GM21576 (cell line): Measurements from ENCODE around the gene CD44.

ENCODE experiments used
- ATAC-seq: cut with Tn5 transposase; IDR thresholded peaks from one replicate; pipeline ENCODE4 v1.9.1; 2021; ENCODE audit warnings: mild to moderate bottlenecking, moderate library complexity; ENCODE audit not compliant: unreplicated experiment

The CD44 gene

GRCh38 chr11:35155677-35156076 is 16.7 kb downstream of the CD44 start:
- ATAC-seq = no peak

- no peak for ATAC-seq
Observed at GRCh38 chr11:35157814-35158700, 19.1 kb downstream of the CD44 start.

GRCh38 chr11:35158701-35159510 is 19.9 kb downstream of the CD44 start:
- no peak for ATAC-seq

- no peak for ATAC-seq
Observed at GRCh38 chr11:35160246-35160824, 21.4 kb downstream of the CD44 start.

GRCh38 chr11:35160902-35161597 is 22.1 kb downstream of the CD44 start:
- ATAC-seq = no peak

- ATAC-seq = no peak
Observed at GRCh38 chr11:35162745-35163144, 23.8 kb downstream of the CD44 start.

GRCh38 chr11:35163209-35163608 is 24.2 kb downstream of the CD44 start:
- no peak for ATAC-seq

GRCh38 chr11:35163702-35164496 is 24.9 kb downstream of the CD44 start:
- ATAC-seq = peak; percentile 36

- no peak for ATAC-seq
Observed at GRCh38 chr11:35165030-35165422, 26.1 kb downstream of the CD44 start.

GRCh38 chr11:35165423-35166368 is 26.7 kb downstream of the CD44 start:
- peak; percentile 76 for ATAC-seq

- peak; percentile 2 for ATAC-seq
Observed at GRCh38 chr11:35166369-35167360, 27.7 kb downstream of the CD44 start.

- no peak for ATAC-seq
Observed at GRCh38 chr11:35167426-35167954, 28.5 kb downstream of the CD44 start.

GRCh38 chr11:35168671-35169070 is 29.7 kb downstream of the CD44 start:
- no peak for ATAC-seq

GRCh38 chr11:35169112-35169511 is 30.1 kb downstream of the CD44 start:
- ATAC-seq = no peak

- ATAC-seq = no peak
Observed at GRCh38 chr11:35169754-35170153, 30.8 kb downstream of the CD44 start.

GRCh38 chr11:35170503-35170902 is 31.5 kb downstream of the CD44 start:
- no peak for ATAC-seq

- ATAC-seq = no peak
Observed at GRCh38 chr11:35171226-35171625, 32.3 kb downstream of the CD44 start.
